ENCODE data around the gene DPP3. TPM values are rescaled to one million over a fixed set of nuclear protein-coding genes. Genes with fewer than 3 reads are reported as not detected.

Gene DPP3
- total RNA-seq, 2 donors from 2014 or later = 18.5 TPM

- ATAC-seq = no peak
- intact Hi-C loops (cut with DNase I) = no loop called here
Observed at GRCh38 chr11:66546966-66547661, 66.9 kb downstream of the DPP3 start.

DNA sequence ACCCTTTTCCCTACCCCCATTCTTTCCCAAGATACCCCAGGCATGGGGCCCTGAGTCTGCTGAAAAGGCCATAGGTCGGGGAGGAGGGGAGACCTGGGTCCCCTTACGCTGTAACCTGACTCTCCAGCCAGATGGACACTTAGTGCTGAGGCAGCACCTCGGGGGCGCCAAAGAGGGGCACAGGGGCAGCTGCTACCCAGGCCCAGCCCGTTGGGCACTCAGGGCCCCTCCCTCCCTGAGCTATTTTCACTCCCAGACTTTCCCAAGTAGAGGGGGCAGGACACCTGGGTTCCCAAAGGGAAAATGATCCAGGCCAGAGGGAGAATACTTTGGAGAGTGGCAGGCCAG is 67.4 kb downstream of the DPP3 start:
- no peak for DNase-seq
- intact Hi-C loops (cut with DNase I) = no loop called here

More at GRCh38 chr11:66546966-66547661, 66.9 kb downstream of the DPP3 start:
- no peak for DNase-seq

GRCh38 chr11:66548041-66548440 is 67.8 kb downstream of the DPP3 start:
- no peak for ATAC-seq
- DNase-seq = no peak
- intact Hi-C loops (cut with DNase I) = no loop called here

More for the DNA sequence above, 67.4 kb downstream of the DPP3 start:
- ATAC-seq = no peak

DNA sequence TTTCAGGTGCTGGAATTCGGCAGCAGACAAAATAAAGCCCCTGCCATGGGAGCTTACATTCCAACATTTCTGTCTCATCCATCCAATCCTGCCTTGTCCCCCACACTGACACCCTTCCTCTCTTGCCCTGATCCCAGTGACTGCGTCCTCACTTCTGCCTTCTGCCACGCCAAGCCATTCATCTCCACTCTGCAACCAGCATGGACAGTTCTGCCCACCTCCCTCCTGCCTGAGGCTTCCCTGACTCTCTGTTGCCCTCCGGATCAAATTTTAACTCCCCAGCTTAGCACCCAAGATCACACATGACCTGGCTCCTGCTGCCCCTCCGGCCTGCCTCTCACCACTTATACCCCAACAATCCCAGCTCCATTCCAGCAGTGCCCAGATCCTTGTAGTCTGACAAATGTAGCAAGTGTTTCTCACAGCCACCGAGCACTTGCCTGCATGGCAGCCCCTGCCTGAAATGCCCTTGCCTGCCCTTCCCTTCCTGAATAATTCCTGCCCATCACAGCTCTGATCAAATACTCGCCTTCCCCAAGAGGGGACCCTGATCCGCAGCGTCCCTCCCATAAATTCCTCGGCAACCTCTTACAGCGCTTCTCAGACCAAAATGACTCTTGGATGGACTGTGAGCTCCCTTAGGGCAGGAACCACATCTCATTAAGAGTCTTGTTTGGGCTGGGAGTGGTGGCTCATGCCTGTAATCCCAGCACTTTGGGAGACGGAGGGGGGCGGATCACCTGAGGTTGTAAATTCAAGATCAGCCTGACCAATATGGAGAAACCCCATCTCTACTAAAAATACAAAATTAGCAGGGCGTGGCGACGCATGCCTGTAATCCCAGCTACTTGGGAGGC is 68.8 kb downstream of the DPP3 start:
- ATAC-seq (no peak), DNase-seq (no peak)
- intact Hi-C loops (cut with DNase I) = no loop called here

DNA sequence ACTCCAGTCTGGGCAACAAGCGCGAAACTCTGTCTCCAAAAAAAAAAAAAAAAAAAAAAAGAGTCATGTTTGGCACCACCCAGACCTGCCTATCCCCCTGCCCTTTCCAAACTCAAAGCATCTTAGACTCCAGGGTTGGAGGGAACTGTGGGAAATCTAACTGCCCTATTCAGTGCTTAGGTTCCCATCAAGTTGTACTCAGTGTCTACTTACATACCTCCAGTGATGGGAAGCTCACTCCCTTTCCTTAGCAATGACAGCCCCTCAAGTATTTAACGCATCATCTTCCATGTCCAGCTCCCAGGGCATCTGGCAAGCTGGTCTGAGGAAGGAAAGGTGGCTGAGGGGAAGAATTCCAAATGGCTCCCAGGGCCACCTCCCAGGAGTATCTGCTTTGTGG is 69.5 kb downstream of the DPP3 start:
- intact Hi-C loops (cut with DNase I) = no loop called here
- ATAC-seq (no peak), DNase-seq (no peak)

GRCh38 chr11:66550887-66551286 is 70.7 kb downstream of the DPP3 start:
- no peak for ATAC-seq
- no peak for DNase-seq
- intact Hi-C loops (cut with DNase I) = no loop called here

DNA sequence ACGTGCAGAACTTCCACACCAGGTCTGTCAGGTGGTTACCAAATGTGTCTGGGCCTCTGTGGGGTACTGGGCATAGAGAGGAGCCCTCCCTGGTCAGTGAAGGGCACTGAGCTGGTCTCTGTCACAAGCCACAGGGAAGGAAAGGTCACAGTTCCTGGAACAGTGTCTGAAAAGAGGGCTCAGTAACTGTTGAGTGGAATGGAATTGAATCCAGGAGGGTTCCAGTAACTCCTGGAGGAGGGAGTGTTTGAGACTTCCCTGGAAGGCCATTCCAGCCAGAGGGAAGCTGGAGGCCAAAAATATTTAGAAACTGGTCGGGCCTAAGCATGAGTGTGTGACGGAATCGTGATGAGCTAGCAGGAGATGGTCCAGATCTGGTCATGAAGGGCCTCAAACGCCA is 74.4 kb downstream of the DPP3 start:
- no peak for ATAC-seq
- intact Hi-C loops (cut with DNase I) = no loop called here

GRCh38 chr11:66555416-66555815 is 75.2 kb downstream of the DPP3 start:
- intact Hi-C loops (cut with DNase I) = no loop called here
- DNase-seq = no peak
- ATAC-seq = no peak

More for the DNA sequence above, 74.4 kb downstream of the DPP3 start:
- no peak for DNase-seq

DNA sequence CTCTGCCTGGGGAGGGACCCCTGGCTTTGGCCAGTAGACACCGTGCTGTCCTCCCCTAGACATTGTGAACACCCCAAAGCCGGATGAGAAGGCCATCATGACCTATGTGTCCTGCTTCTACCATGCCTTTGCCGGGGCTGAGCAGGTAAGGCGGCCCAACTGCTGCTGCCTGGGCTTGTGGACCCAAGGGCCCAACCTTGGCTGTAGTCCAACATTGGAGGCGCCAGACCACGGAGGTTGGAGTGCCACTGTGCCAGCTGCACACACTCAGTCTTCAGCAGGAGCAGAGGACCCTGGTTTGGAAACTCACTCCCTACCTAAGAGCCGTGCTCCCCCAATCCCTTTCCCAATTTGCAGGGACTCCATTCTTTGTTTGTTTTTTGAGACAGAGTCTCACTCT is 75.9 kb downstream of the DPP3 start:
- intact Hi-C loops (cut with DNase I) = no loop called here
- DNase-seq (no peak), ATAC-seq (no peak)

- DNase-seq = no peak
- intact Hi-C loops (cut with DNase I) = no loop called here
- no peak for ATAC-seq
Observed at GRCh38 chr11:66557733-66558326, 77.6 kb downstream of the DPP3 start.

Other genes with a start within 250 kb of the DPP3 start
- gene KLC2, start 222.7 kb upstream of the DPP3 start, total RNA-seq = 10 to 100 TPM; 25.8 to 32.1 TPM
- gene RAB1B, start 211.8 kb upstream of the DPP3 start, total RNA-seq = 100 to 1,000 TPM; 114 to 115 TPM
- gene CNIH2, start 202.3 kb upstream of the DPP3 start, total RNA-seq = not detected
- 10 to 100 TPM; 53.2 to 81.1 TPM for gene YIF1A, start 191.3 kb upstream of the DPP3 start, total RNA-seq
- gene TMEM151A, start 188.5 kb upstream of the DPP3 start, total RNA-seq = 1 to 10 TPM in 1 of 2 donors, under 1 TPM in 1; 0.86 to 1.1 TPM
- gene CD248, start 163.4 kb upstream of the DPP3 start, total RNA-seq = 10 to 100 TPM; 43.8 to 54.3 TPM
- 1 to 10 TPM; 2.2 to 4.6 TPM for gene RIN1, start 144.0 kb upstream of the DPP3 start, total RNA-seq
- gene BRMS1, start 135.3 kb upstream of the DPP3 start, total RNA-seq = 10 to 100 TPM; 14.9 to 19.3 TPM
- 10 to 100 TPM; 37.9 to 41.1 TPM for gene B4GAT1, start 132.8 kb upstream of the DPP3 start, total RNA-seq
- gene SLC29A2, start 108.7 kb upstream of the DPP3 start, total RNA-seq = 10 to 100 TPM; 15.1 to 16.6 TPM
- under 1 TPM; 0.18 to 0.68 TPM for gene NPAS4, start 59.4 kb upstream of the DPP3 start, total RNA-seq
- gene MRPL11, start 41.6 kb upstream of the DPP3 start, total RNA-seq = 10 to 100 TPM; 43.1 to 47.0 TPM
- gene PELI3, start 13.5 kb upstream of the DPP3 start, total RNA-seq = 10 to 100 TPM in 1 of 2 donors, 1 to 10 TPM in 1; 9.1 to 11.0 TPM
- 10 to 100 TPM; 18.7 to 18.9 TPM for gene BBS1, start 30.2 kb downstream of the DPP3 start, total RNA-seq
- 1 to 10 TPM; 7.9 to 8.2 TPM for gene ZDHHC24, start 65.6 kb downstream of the DPP3 start, total RNA-seq
- under 1 TPM; 0.10 to 0.15 TPM for gene ACTN3, start 66.5 kb downstream of the DPP3 start, total RNA-seq
- gene CTSF, start 88.2 kb downstream of the DPP3 start, total RNA-seq = 10 to 100 TPM; 51.0 to 71.9 TPM
- gene CCDC87, start 112.6 kb downstream of the DPP3 start, total RNA-seq = under 1 TPM; 0.18 to 0.39 TPM
- 10 to 100 TPM; 28.3 to 28.6 TPM for gene CCS, start 112.8 kb downstream of the DPP3 start, total RNA-seq
- 10 to 100 TPM; 31.2 to 35.2 TPM for gene RBM14, start 136.2 kb downstream of the DPP3 start, total RNA-seq
- 10 to 100 TPM; 63.6 to 76.7 TPM for gene RBM4, start 158.3 kb downstream of the DPP3 start, total RNA-seq
- 10 to 100 TPM in 1 of 2 donors, 1 to 10 TPM in 1; 8.0 to 13.8 TPM for gene RBM4B, start 197.5 kb downstream of the DPP3 start, total RNA-seq
- 1 to 10 TPM; 3.2 to 3.8 TPM for gene SPTBN2, start 248.8 kb downstream of the DPP3 start, total RNA-seq